Measurements from ENCODE around the gene AZI2. TPM values are rescaled to one million over a fixed set of nuclear protein-coding genes. Genes with fewer than 3 reads are reported as not detected.

AZI2 gene
- polyA plus RNA-seq, 1 donor (not counting 4 experiments of a cell fraction or from before 2014, with no cell fraction given), result 81.8 TPM

DNA sequence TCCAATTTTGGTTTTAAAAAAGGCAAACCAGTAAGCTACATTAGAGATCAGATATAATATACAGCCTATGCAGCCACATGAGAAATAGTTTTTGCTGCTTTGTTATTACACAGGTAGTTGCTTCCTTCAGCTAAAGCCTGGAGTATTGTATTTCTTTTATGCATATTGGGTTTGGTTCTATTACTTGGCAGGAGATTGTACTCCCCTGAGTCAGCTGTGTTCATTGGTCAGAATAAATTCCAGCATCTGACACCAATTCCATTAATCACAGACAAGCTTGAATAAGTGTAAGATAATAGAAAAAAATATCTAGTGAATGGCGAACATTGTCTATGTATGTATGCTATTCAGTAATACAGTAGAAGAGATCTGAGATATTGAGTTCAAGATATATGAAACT, 26.2 kb downstream of the AZI2 start:
- Histone ChIP-seq H2AFZ (ENCODE audit: control insufficient read depth, low read length) (no peak overlapping the region), H3K4me3 (ENCODE audit: control insufficient read depth in 2 of 3, extremely low read depth in 1 of 3, insufficient read depth in 2 of 3, low read depth in 1 of 3, low read length in 3 of 3) (no peak overlapping the region), H4K20me1 (ENCODE audit: control insufficient read depth, extremely low read depth, insufficient read depth, low read length) (no peaks in the 10 kb centered on the region), H3K27ac (ENCODE audit: control insufficient read depth, insufficient read depth, low read length) (no peak overlapping the region), H3K4me2 (ENCODE audit: control insufficient read depth, extremely low read depth, insufficient read depth, low read depth, low read length) (no peak overlapping the region), H3K9me1 (ENCODE audit: control insufficient read depth, extremely low read depth, insufficient read depth, low read length) (no peaks in the 10 kb centered on the region), H3K79me2 (ENCODE audit: control insufficient read depth, insufficient read depth, low read length) (no peaks in the 10 kb centered on the region), H3K9me3 (ENCODE audit: control insufficient read depth, low read depth, low read length) (no peaks in the 10 kb centered on the region), H3K36me3 (ENCODE audit: control insufficient read depth in 2 of 2, extremely low read depth in 1 of 2, insufficient read depth in 2 of 2, low read length in 2 of 2) (peaks cover 2 to 11% of the 10 kb centered on the region in 2 experiments), H3K27me3 (ENCODE audit: control insufficient read depth, extremely low read depth, insufficient read depth, low read length) (no peaks in the 10 kb centered on the region), H3K9ac (ENCODE audit: control insufficient read depth, extremely low read depth, insufficient read depth, low read length) (no peak overlapping the region), H3K4me1 (ENCODE audit: control insufficient read depth, extremely low read depth, insufficient read depth, low read length) (peaks cover 9% of the 10 kb centered on the region)
- dilution Hi-C loops (cut with MboI; ENCODE audit: extremely low pct_ligation_motif_present, low sequenced_read_pairs), result no loop called here
- TF ChIP-seq EZH2 (IDR thresholded peaks at IDR 0.05; ENCODE audit: low read length), result no peak
- TF ChIP-seq, protein P1, sequence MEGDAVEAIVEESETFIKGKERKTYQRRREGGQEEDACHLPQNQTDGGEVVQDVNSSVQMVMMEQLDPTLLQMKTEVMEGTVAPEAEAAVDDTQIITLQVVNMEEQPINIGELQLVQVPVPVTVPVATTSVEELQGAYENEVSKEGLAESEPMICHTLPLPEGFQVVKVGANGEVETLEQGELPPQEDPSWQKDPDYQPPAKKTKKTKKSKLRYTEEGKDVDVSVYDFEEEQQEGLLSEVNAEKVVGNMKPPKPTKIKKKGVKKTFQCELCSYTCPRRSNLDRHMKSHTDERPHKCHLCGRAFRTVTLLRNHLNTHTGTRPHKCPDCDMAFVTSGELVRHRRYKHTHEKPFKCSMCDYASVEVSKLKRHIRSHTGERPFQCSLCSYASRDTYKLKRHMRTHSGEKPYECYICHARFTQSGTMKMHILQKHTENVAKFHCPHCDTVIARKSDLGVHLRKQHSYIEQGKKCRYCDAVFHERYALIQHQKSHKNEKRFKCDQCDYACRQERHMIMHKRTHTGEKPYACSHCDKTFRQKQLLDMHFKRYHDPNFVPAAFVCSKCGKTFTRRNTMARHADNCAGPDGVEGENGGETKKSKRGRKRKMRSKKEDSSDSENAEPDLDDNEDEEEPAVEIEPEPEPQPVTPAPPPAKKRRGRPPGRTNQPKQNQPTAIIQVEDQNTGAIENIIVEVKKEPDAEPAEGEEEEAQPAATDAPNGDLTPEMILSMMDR (optimal IDR thresholded peaks at IDR 0.05 in 1 of 3, IDR thresholded peaks at IDR 0.05 in 1 of 3, conservative IDR thresholded peaks at IDR 0.05 in 1 of 3; ENCODE audit: extremely low read depth in 1 of 3, insufficient read depth in 2 of 3, low read length in 3 of 3), result no peak
- FAIRE-seq (no peak), DNase-seq (ENCODE audit: low read depth, low spot score) (no peak)

DNA sequence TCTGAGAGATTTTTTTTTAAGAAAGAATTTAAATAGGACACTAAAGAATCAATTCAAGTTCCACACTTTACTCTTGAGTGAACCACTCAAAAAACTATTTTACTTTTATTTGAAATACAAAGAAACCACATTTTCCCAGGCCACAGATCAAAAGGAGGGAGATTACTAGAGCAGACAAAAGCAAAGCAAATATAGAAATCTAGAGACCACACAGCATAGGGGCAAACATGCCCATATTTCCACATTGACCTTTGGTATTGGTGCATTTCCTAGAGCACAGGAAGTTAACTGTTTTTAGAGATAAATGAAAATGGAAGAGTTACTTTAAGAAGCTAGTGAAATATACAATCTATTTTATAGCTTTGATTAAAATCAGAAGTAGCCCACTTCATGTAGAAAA, 27.6 kb downstream of the AZI2 start:
- Histone ChIP-seq H3K79me2 (ENCODE audit: control insufficient read depth, insufficient read depth, low read length) (no peaks in the 10 kb centered on the region), H3K4me1 (ENCODE audit: control insufficient read depth, extremely low read depth, insufficient read depth, low read length) (no peaks in the 10 kb centered on the region), H3K9me1 (ENCODE audit: control insufficient read depth, extremely low read depth, insufficient read depth, low read length) (no peaks in the 10 kb centered on the region), H4K20me1 (ENCODE audit: control insufficient read depth, extremely low read depth, insufficient read depth, low read length) (no peaks in the 10 kb centered on the region), H3K27ac (ENCODE audit: control insufficient read depth, insufficient read depth, low read length) (no peak overlapping the region), H3K4me2 (ENCODE audit: control insufficient read depth, extremely low read depth, insufficient read depth, low read depth, low read length) (no peak overlapping the region), H2AFZ (ENCODE audit: control insufficient read depth, low read length) (no peak overlapping the region), H3K9me3 (ENCODE audit: control insufficient read depth, low read depth, low read length) (no peaks in the 10 kb centered on the region), H3K36me3 (ENCODE audit: control insufficient read depth in 2 of 2, extremely low read depth in 1 of 2, insufficient read depth in 2 of 2, low read length in 2 of 2) (peaks cover 2 to 11% of the 10 kb centered on the region in 2 experiments), H3K9ac (ENCODE audit: control insufficient read depth, extremely low read depth, insufficient read depth, low read length) (no peak overlapping the region), H3K27me3 (ENCODE audit: control insufficient read depth, extremely low read depth, insufficient read depth, low read length) (no peaks in the 10 kb centered on the region), H3K4me3 (ENCODE audit: control insufficient read depth in 2 of 3, extremely low read depth in 1 of 3, insufficient read depth in 2 of 3, low read depth in 1 of 3, low read length in 3 of 3) (no peak overlapping the region)
- DNase-seq (ENCODE audit: low read depth, low spot score) (no peak), FAIRE-seq (no peak)
- dilution Hi-C loops (cut with MboI; ENCODE audit: extremely low pct_ligation_motif_present, low sequenced_read_pairs), result no loop called here
- TF ChIP-seq, protein P1 (optimal IDR thresholded peaks at IDR 0.05 in 1 of 3, IDR thresholded peaks at IDR 0.05 in 1 of 3, conservative IDR thresholded peaks at IDR 0.05 in 1 of 3; ENCODE audit: extremely low read depth in 1 of 3, insufficient read depth in 2 of 3, low read length in 3 of 3), result no peak
- TF ChIP-seq EZH2 (IDR thresholded peaks at IDR 0.05; ENCODE audit: low read length), result no peak

Data from keratinocyte (primary cell).